Stimulated activated CD4-positive, alpha-beta T cell treated with anti-CD3 and anti-CD28 coated beads, Interleukin-2, amount 100 ng/mL, for 48 hours (primary cell): ENCODE measurements around the gene MCRS1.
A peak's percentile ranks its signal among the peaks of the same experiment; 100 is the strongest.
"Not testable (repeated sequence)": the region's sequence is repeated elsewhere in the genome, so short reads cannot be mapped to it uniquely, and the experiment has no call there.

Experiments used
- DNase-seq, 2 donors: peaks; one replicate each; pipeline ENCODE4 v3.0.0-alpha.2; 2020

Gene MCRS1, protein sequence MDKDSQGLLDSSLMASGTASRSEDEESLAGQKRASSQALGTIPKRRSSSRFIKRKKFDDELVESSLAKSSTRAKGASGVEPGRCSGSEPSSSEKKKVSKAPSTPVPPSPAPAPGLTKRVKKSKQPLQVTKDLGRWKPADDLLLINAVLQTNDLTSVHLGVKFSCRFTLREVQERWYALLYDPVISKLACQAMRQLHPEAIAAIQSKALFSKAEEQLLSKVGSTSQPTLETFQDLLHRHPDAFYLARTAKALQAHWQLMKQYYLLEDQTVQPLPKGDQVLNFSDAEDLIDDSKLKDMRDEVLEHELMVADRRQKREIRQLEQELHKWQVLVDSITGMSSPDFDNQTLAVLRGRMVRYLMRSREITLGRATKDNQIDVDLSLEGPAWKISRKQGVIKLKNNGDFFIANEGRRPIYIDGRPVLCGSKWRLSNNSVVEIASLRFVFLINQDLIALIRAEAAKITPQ

DNA sequence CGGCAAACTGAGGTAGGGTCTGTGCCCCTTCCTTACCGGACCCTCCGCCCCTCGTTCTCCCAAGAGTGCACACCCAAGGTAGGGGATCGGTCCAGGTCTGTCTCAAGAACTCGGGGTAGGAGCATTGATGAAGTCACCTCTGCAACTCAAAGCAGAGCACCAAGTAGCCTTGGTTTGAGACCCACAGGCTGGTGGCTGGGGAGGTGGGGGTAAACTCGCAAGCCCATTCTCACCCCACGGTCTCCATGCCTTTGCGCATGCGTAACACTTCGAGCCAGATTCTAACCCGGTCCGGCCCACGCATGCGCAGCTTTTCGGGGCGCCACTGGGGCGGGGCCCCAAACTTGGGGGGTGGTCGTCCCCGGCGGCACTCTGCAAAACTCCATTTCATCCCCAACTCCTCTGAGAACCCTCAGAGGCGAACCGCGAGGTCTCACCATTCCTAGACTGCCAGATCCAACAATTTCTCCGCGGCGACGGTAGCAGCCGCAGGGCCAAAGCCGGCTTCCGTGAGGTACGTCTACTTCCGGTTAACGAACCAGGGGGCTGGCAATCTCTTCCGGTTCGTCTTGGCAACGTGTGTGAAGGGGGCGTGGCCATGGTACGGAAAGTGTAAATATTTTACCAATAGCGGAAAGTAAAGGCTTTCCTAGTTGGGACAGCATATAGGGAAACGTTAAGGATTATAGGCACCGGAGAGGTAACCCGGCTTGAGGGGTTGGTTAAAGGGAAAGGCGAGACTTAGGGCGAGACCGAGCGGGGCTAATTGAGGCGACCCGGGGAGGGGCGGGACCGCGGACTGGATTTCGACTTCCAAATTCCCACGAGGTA, at the start of gene MCRS1:
TSS of gene MCRS1 (minus strand) at position 532 of the 831 bp plus-strand sequence. CDS start 1,411 bp downstream, outside the sequence.
- peak; percentile 83 to 84 for DNase-seq

DNA sequence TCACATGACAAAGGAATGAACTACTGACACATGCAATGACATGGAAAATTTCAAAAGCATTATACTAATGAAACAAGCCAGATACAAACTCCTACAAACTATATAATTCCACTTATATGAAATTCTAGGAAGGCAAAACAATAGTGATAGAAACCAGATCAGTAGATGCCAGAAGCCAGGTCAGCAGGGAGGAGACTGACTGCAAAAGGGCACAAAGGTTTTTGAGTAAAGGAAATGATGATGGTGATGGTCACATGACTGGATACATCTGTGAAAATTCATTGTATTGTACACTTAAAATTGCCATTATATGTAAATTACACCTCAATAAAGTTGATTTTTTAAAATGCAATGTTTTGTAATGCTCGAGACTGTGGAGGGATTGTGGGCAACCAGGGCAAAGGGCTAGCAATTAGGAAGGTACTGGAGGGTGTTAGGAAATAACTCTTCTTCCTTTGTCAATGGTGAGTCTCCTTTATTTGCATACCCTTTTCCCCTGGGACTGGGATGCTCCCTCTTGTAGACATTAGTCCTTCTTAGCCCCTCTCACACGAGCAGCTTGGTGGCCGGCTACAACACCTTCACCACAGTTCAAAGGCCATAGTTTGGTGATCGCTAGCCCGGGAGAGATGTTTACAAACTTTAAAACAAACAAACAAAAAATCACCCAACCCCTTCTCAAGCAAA, 48.7 kb upstream of the MCRS1 start:
- no peak for DNase-seq

DNA sequence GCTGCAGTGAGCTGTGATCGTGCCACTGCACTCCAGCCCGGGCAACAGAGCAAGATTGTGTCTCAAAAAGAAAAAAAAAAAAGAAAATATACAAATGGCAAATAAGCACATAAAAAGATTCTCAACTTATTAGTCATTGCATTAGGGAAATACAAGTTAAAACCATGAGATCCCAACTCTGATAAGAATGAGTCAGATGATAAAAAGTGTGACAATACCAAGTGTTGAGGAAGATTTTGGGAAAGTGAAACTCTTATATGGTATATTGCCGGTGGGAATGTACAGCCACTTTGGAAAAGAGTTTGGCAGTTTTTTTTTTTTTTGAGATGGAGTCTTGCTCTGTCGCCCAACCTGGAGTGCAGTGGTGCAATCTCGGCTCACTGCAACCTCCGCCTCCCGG, 47.8 kb upstream of the MCRS1 start:
- DNase-seq: no peak

DNA sequence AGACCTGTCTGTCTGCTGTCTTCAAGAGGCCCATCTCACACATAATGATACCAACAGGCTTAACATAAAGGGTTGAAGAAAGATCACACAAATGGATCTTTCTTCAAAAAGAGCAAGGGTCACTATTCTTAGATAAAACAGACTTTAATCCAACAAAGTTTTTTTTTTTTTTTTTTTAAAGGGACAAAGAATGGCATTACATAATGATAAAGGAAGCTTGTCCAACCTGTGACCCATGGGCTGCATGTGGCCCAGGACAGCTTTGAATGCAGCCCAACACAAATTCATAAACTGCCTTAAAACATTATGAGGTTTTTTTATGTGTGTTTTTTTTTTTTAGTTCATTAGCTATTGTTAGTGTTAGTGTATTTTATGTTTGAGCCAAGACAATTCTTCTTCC, 44.3 kb upstream of the MCRS1 start:
- no peak for DNase-seq

DNA sequence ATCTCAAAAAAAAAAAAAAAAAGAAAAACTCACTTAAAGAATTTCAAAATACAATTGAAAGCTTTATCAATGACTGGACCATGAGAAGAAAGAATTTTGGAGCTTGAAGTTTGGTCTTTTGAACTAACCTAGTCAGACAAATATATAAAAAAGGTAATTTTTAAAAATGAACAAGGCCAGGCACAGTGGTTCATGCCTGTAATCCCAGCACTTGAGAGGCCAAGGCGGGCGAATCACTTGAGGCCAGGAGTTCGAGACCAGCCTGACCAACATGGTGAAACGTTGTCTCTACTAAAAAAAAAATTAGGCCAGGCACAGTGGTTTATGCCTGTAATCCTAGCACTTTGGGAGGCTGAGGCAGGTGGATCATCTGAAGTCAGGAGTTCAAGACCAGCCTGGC, 42.8 kb upstream of the MCRS1 start:
- DNase-seq: not testable (repeated sequence)

DNA sequence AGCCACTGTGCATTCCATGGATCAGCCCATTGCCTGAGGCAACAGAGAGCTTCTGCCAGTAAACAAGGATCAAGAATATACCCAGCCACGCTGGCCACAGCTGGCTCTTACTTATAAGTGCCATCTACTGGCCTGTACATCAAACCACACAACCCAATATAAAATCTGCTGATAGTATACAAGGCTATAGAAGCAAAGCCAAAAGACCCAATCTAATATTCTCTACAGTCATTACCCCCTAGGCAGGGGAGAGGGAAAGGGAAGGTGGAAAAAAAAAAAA, 41.9 kb upstream of the MCRS1 start:
- DNase-seq: no peak

DNA sequence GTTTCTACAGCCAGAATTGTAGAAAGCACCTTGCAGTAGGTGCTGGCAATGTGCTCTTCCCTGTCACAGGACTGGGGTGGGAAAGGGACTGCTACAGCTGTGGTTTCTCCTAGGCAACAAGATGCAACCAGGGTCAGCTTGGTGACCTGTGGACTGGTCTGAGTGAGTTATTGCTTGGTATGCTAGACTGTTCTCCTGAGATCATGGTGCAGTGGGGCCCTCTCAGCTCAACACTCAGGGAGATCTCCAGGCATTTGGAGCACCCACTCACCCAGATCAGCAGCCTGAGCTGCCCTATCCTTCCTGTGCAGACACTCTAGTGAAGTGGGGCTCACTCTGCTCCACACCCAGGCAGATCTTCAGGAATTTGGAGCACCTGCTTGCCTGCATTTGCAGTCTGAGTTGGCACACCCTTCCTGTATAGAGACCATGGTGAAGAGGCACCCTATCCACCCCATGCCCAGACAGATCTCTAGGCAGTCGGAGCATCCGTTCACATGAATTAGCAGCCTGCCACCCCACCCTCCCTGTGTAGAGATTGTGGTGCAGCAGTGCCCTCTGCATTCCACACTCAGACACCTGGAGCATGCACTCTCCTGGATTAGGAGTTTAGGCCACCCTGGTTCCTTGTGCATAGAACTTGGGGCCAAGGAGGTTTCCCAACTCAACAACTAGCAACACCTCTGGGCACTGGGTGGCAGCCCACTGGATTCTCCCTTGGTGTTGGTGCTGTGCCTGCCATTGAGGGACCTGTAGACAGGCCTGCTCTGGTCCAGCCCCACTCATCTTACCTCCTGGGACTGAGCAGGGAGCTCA, 41.3 kb upstream of the MCRS1 start:
- no peak for DNase-seq

DNA sequence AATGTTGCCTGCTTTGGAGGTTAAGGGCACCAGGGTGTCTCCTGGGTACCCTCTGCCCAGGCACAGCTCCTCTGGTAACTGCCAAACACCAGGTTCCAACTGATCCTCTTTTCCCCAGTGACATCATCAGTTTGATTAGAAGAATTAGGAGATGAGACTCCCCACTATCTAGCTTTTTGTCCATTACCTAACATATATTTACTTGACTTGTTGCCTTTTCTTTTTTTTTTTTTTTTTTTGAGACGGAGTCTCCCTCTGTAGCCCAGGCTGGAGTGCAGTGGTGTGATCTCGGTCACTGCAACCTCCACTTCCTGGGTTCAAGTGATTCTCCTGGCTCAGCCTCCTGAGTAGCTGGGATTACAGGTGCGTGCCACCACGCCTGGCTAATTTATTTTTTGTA, 37.6 kb upstream of the MCRS1 start, which contains the start of gene FAM186B:
TSS of gene FAM186B (minus strand) at position 101 of the 400 bp plus-strand sequence. CDS start 162 bp downstream, outside the sequence.
- not testable (repeated sequence) for DNase-seq

DNA sequence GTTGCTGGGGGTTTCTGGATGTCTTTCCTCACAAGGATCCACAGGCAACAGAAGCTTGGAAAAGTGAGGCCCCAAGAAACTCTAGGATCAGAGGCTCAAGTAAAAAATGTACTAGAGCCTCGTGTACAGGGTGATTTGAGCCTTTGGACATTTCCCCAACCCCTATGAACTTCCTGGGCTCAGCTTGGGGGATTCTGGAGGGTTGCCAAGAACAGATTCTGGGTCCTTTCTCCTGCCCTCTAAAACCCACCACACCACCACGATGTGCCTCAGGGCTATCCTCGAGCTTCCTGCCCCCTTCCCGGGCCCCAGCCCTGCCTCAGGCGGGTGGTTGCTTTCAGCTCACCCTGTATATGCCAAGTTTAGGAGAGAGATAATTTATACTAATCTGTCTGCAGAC, 36.9 kb upstream of the MCRS1 start:
- DNase-seq: no peak

DNA sequence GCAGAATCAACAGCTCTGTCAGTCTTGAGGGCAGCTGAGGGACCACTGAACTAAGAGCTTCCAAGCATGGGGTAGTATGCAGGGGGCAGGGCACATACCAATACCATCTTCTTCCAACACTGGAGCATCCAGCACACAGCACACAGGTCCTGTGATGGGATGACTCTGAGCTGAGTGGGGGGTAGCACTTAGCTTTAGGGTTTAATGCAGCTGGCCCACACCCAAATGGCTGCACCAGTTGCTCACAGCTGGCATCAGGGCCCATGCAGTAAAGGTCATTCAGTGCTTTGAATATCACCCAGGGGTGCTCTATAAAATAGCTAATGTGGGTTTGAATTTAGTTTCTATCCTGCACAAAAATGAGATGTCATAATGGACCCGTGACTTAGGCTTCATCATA, 35.8 kb upstream of the MCRS1 start:
- no peak for DNase-seq

DNA sequence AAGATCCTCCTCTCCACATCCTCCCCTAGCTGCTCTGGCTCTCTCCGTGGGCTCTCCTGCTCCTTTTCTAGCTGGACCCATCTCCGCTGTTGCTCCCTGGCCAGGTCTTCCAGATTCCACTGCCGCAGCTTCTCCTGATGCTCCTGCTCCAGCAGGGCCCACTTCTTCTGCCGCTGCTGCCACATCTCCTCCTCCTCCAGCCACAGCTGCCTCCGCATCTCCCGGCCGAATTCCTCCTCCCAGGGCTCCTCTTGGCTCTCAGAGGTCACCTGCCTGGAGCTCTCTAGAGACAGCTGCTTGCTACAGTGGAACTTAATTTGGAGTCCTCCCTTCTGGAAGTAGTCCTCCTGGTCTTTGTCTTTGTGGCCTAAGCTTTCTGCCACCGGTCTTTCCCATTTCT, 32.0 kb upstream of the MCRS1 start:
- DNase-seq: no peak

DNA sequence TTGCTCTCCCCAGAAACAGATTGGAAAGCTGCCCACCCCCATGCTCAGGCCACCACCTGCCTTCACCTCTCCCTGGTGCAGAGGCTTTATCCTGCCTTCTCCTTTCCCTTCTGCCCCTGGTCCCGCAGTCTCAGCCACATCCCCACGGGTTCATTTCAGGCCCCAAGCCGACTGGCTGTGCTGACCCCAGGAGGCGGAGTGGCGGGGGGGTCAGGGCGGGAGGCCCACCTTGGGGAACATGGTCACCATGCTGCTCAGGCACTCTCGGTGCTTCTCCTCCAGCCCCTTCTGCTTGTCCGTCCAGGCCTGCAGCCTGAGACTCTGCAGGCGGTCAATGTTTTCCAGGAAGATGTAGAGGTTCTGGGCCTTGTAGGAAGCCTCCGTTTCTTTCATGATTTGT, 30.6 kb upstream of the MCRS1 start:
- no peak for DNase-seq

DNA sequence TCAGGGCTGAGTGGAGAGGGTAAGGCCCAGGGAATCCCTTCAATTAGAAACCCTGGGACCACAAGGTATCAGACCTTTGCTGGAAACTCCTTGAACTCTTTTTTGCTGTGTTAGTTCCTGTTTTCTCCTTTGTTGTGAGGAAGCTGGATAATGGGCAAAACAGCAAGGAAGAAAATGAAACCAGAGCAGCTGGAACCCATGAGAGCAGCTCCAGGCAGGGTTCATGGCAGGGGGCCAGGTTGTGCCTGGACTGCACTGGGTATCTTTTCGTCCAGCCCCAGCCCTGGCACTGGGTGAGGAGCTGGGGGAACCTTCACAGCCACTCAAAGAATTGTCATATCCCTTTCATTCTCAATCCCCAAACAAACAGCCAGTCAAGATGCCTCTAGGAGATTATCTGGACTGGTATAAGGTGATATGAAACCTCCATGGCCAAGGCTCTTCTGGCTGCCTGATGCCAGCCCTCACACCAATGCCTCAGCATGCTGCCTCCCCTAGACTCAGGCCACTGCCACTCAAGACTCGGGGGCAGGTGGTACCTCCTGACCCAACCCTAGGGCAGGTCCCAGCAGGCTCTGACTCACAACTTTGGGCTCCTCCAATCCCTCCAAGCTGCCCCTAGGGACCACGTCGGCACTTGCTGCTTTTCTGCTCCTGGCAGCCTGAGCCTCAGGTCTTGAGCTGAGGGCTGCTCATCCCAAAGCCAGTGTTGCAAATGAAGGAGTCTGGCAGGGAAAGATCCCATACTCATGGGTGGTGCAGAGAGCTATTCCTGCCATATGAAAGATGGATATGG, 21.0 kb upstream of the MCRS1 start:
- no peak for DNase-seq

DNA sequence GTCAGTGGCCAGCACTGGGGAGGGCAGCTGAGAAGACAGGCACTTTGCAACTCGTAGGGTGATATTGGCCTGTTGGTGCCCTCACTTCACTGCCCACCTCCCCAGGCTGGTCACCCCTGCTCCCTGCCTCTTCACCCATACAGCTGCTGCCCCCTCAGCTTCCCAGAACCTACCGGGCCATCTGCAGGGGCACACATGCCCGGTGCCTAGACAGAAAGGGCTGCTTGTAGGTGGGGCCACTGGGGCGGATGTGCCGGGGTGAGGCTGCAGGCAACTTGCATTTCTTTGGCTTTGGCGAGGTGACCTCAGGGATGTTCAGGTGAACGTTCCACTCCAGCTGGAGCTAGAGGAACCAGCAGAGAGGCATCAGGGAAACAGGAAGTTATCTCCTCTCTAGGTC, 20.3 kb upstream of the MCRS1 start:
- DNase-seq: no peak

DNA sequence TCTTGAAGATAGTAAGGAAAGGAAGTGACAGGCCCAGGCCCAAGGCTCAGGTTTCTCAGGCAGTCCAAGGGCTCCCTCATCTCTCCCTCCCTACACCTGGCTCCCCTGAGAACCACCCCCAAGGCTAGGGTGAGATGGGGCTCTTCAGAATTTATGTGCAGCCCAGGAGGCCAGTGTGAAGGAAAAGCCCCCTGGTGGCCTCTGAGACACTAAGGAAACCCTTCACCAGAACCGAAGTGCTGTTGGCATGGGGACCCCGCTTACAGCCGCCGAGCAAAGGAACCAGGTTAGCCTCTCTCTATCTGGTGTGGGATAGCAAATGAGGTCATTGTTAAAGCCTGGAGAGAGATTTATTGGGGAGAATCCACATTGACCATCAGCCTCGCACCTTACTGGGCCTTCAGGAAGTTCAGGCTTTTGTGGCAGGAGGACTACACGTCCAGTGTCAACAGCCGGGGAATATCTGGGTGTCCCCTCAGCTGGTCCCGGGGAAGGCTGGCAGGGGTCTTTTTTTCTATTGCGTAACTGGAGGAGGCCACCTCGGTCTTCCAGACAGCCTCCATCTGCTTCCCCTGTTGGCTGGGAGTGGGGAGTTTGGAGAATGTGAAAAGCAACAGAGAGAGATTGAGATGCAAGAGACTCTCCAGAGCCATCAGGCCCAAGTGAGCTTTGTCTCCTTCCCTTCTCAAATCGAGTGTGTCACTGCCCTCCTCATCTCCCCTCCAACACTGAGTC, 19.4 kb upstream of the MCRS1 start:
- no peak for DNase-seq

DNA sequence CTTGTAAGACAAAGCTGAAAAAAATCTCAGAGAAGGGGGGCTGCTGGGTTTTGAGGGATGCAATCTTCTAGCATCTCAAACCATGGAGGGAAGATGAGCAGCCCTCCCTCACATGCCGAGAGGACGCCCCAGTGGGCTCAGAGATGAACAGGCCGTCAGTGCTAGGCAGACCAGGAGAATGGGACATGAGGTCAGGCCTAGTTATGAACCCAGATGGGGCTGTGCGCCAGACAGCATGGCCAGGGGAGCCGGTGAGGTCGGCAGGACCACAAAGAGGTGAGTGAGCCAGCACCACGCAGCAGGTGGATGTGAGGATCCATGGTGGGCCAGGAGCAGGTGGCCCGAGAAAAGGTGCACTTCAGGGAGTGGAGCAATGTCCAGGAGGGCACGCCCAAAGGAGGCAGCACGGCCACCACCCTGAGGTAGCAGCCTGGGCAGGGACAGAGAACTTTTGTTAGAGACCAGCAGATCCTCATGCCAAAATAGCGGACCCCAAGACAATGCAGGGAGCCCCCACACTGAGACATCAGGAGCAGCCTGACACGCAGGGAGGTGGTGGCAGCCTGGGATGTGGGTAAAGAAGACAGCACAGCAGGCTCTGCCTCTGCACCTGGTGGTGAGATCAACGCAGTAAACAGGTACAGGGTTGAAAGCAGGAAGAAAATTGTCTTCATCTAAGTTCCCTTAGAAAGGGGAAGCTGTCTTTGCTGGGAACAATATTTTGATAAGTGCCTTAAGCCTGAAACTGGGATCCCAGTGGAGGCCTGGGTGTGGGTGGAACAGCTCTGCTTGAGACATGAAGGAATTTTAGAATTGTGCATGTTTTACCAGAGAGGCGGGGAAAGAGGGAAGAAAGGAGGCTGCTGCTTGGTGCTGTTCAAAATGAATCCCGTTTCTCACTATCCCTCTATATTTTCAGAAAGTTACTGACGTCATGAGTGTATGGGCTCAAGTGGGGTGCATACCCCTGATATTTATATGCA, 17.8 kb upstream of the MCRS1 start:
- DNase-seq: no peak

DNA sequence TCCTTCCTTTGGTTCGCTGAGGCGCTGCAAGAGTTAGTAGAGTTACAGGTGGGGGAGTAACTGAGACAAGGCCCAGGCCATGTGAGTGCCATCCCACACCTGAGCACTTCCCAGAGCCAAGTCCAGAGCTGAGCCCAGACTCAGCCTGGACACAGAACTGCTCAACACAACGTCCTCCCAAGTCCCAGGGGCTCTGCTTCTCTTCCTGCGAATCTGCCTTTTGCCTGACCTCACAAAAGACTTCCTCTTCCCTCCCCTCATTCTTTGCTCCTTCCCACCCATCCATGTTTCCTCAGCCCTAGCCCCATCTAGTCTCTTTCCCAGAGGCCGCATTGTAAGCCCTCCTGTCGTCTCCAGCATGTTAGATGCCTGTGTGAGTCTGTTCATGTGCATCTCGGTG, 16.6 kb upstream of the MCRS1 start:
- DNase-seq: no peak

DNA sequence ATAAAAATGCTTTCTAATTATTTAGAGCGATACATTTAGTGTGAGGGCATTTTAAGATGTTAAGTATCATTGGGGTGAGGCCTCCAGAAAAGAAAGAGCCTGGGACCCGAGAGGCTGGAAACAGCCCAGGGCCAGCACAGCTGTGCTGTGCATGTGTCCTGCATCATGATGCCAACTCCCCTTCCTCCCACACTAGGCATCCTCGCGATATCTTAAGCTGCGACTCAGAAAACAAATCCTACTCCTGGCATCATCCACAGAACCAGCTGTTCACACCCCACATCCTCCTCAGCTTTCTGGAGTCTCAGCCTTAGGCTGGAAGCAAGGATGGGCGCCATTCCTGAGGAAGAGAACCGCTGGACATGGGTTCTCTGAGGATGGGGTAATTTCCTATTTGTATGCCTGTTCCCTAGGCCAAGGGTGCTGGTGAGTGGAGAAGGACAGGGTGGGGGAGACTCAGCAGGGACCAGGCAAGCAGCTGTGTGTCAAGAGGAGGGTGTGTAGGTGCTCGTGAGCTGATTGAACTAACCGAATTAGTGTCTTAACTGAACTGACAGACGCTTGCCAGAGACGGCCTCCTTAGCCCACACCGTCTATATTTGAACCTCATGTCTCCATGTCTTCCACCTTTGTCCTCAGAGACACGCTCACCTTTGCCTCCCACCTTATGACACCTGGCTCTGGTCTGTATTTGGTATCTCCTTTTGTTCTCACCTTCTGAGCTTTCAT, 15.6 kb upstream of the MCRS1 start:
- no peak for DNase-seq

DNA sequence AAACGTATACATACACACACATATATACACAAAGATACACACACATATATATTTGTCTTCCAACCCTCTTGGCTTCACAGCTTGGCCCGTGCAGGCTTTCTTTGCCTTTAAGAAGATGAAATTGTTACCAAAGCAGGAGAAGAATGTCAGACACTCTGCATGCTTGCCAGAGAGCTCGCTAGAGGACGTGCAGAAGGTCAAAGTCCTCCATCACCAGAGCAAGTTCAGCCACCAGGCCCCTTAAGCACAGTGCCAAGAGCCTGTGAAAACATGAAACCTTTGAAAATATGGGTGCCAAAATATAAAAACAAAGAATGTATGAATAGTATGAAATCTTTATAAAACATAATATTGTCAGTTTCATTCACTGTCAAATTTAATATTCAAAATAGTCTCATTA, 14.9 kb upstream of the MCRS1 start:
- no peak for DNase-seq
